ENCODE measurements around the gene OR52B2. TPM values are rescaled to one million over a fixed set of nuclear protein-coding genes. Genes with fewer than 3 reads are reported as not detected.

The OR52B2 gene
- total and polyA plus RNA-seq, 2 of the 8 experiments (the other 6 are each of a cell fraction or from before 2014, with no cell fraction given) = 0.15 TPM; not detected in 1

GRCh38 chr11:6205366-6205765 is 35.2 kb upstream of the OR52B2 start, which contains the start of gene C11orf42 (continued):
- TF ChIP-seq CHD7 (IDR thresholded peaks at IDR 0.05; ENCODE audit: insufficient replicate concordance, low read length) (no peak), CHD2 (IDR thresholded peaks at IDR 0.05; ENCODE audit: low read length) (no peak), CTCF (IDR thresholded peaks at IDR 0.05; ENCODE audit: control extremely low read depth in 1 of 3, insufficient read depth in 1 of 3, low read depth in 1 of 3, low read length in 3 of 3) (no peak), SIX5 (IDR thresholded peaks at IDR 0.05; ENCODE audit: low read depth, low read length) (no peak), NANOG (IDR thresholded peaks at IDR 0.05; ENCODE audit: insufficient read depth, low read depth, low read length, poor library complexity, severe bottlenecking) (no peak), BCL11A (IDR thresholded peaks at IDR 0.05; ENCODE audit: low read depth in 2 of 2, low read length in 2 of 2) (no peak), NRF1 (IDR thresholded peaks at IDR 0.05; ENCODE audit: low read depth, low read length) (no peak), SIN3A (conservative IDR thresholded peaks at IDR 0.05 in 1 of 2, IDR thresholded peaks at IDR 0.05 in 1 of 2; ENCODE audit: low read depth in 1 of 2, low read length in 2 of 2) (no peak), SUZ12 (IDR thresholded peaks at IDR 0.05; ENCODE audit: low read length) (no peak)
